Activated T-cell treated with anti-CD3 and anti-CD28 coated beads, Interleukin-2, amount 50 U/mL, for 72 hours (primary cell): ENCODE measurements around the gene COBL. TPM values are rescaled to one million over a fixed set of nuclear protein-coding genes. Genes with fewer than 3 reads are reported as not detected.

ENCODE experiments used
- ATAC-seq, 2 donors: fragments of 150-1000 bp; cut with Tn5 transposase; replicated peaks in 1 of 2; 2 replicates each; pipeline ENCODE4 v1.10.0; 2021; ENCODE audit warnings: moderate library complexity in 2 of 2, mild to moderate bottlenecking in 1 of 2
- DNase-seq, 2 donors: peaks; one replicate each; pipeline ENCODE4 v3.0.0; 2021 to 2022; ENCODE audit warnings: mixed read lengths in 1 of 2
- H3K27ac Mint-ChIP-seq: one replicate; pipeline ENCODE4 v1.8.0; 2022; ENCODE audit warnings: mild to moderate bottlenecking, moderate library complexity, mixed read lengths
- H3K27me3 Mint-ChIP-seq: one replicate; pipeline ENCODE4 v1.8.0; 2022; ENCODE audit warnings: low read depth, mixed read lengths
- H3K36me3 Mint-ChIP-seq, 2 donors: one replicate each; pipeline ENCODE4 v1.8.0; 2022; ENCODE audit warnings: mixed read lengths in 2 of 2, mild to moderate bottlenecking in 1 of 2; ENCODE audit not compliant: insufficient read depth in 2 of 2
- H3K4me1 Mint-ChIP-seq: one replicate; pipeline ENCODE4 v1.8.0; 2022; ENCODE audit warnings: low read depth, mixed read lengths
- H3K4me3 Mint-ChIP-seq, 2 donors: one replicate each; pipeline ENCODE4 v1.8.0; 2022; ENCODE audit warnings: mild to moderate bottlenecking in 2 of 2, mixed read lengths in 2 of 2, moderate library complexity in 2 of 2
- H3K9me3 Mint-ChIP-seq, 2 donors: one replicate each; pipeline ENCODE4 v1.8.0; 2022; ENCODE audit warnings: mixed read lengths in 2 of 2
- total RNA-seq, 2 donors: library from RNA; stranded (reverse); gene quantifications; one replicate each; pipeline ENCODE4 v1.2.3, GENCODE V29; 2022

COBL gene
- total RNA-seq, 2 donors from 2014 or later, result not detected

DNA sequence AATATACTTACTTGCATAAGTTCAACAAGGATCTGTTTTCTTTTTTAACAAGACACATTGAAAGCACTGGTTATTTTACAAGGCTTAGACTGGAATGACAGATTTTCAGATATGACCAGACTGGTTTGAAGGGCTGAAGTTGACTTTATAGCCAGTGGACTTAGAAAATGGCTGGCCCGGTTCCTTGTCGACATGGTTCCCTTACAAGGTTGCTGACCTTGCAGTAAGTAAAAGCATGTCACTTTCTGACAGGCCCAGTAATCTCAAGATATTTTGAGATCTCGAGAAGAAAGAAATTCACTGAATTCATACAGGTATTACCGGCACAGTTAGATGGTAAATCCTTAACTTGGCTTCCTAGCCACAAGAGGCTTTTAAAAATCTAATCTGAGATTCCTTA, 136.5 kb downstream of the COBL start:
- no peaks in the 10 kb centered on the region for H3K27me3 Mint-ChIP-seq
- H3K9me3 Mint-ChIP-seq, result no peaks in the 10 kb centered on the region
- no peak for DNase-seq
- no peaks in the 10 kb centered on the region for H3K4me1 Mint-ChIP-seq
- H3K27ac Mint-ChIP-seq, result no peak overlapping the region
- H3K4me3 Mint-ChIP-seq, result no peak overlapping the region
- no peak for ATAC-seq
- H3K36me3 Mint-ChIP-seq, result no peaks in the 10 kb centered on the region

DNA sequence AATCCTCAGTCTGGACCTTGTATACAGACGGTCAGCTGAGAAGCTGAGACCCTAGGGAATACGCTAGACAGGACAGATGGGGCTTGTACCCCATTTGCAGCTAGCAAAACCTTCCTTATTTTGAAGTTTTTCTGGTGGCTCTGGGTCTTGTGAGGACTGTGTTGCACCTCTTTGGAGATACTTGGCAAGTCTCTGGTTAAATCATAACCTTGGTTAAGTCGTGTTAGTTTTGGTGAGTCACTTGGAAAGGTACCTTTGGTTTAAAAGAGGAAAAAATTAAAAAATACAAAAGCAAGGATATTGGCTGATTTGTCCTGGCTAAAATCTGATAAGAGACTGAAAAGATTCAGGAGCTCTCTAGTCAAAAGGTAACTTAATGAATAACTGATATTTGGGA, 140.6 kb downstream of the COBL start:
- ATAC-seq (no peak), DNase-seq (no peak)
- Mint-ChIP-seq H3K9me3 (no peaks in the 10 kb centered on the region), H3K36me3 (no peaks in the 10 kb centered on the region), H3K4me1 (no peaks in the 10 kb centered on the region), H3K4me3 (no peak overlapping the region), H3K27ac (no peak overlapping the region), H3K27me3 (no peaks in the 10 kb centered on the region)

GRCh38 chr7:51175316-51175991, 141.2 kb downstream of the COBL start:
- Mint-ChIP-seq H3K27me3 (no peaks in the 10 kb centered on the region), H3K9me3 (no peaks in the 10 kb centered on the region), H3K36me3 (no peaks in the 10 kb centered on the region), H3K4me1 (no peaks in the 10 kb centered on the region), H3K27ac (no peak overlapping the region), H3K4me3 (no peak overlapping the region)
- DNase-seq (no peak), ATAC-seq (no peak)

GRCh38 chr7:51165337-51165736, 151.3 kb downstream of the COBL start:
- no peaks in the 10 kb centered on the region for H3K36me3 Mint-ChIP-seq

GRCh38 chr7:51162724-51163329, 153.8 kb downstream of the COBL start:
- H3K4me1 Mint-ChIP-seq, result peaks cover 12% of the 10 kb centered on the region
- ATAC-seq (peak; percentile 93 to 94), DNase-seq (peak; percentile 76 to 81)
- H3K27me3 Mint-ChIP-seq, result peaks cover 23% of the 10 kb centered on the region
- H3K27ac Mint-ChIP-seq, result no peak overlapping the region
- no peaks in the 10 kb centered on the region for H3K9me3 Mint-ChIP-seq
- no peak overlapping the region for H3K4me3 Mint-ChIP-seq
- H3K36me3 Mint-ChIP-seq, result no peaks in the 10 kb centered on the region

More at GRCh38 chr7:51165337-51165736, 151.3 kb downstream of the COBL start:
- Mint-ChIP-seq H3K27ac (no peak overlapping the region), H3K4me3 (no peak overlapping the region), H3K4me1 (peaks cover 12% of the 10 kb centered on the region), H3K27me3 (peaks cover 23% of the 10 kb centered on the region), H3K9me3 (no peaks in the 10 kb centered on the region)
- DNase-seq, result no peak
- ATAC-seq, result no peak

DNA sequence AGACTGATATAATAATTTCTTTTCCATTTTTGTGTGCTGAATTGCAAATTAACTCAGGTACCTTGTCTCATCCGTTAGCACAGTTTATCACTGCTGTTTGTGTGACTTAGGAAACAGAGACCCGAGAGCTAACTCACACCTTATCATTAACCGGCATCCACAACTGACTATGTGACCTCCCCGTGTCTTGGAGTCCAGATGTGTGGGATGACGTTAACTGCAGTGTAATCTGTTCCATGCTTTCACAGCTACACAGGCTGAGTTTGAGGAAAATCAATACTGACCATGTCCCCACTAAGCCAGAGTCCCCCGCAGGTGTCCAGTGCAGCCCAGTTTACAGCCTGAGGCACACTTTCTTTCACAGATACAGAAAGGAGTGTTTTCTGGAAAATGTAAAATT, 154.7 kb downstream of the COBL start:
- Mint-ChIP-seq H3K27ac (no peak overlapping the region), H3K36me3 (no peaks in the 10 kb centered on the region), H3K27me3 (peaks cover 23% of the 10 kb centered on the region), H3K4me1 (peaks cover 12% of the 10 kb centered on the region), H3K4me3 (no peak overlapping the region), H3K9me3 (no peaks in the 10 kb centered on the region)
- DNase-seq (no peak), ATAC-seq (no peak)

GRCh38 chr7:51160990-51161615, 155.5 kb downstream of the COBL start:
- no peaks in the 10 kb centered on the region for H3K36me3 Mint-ChIP-seq
- no peak overlapping the region for H3K4me3 Mint-ChIP-seq
- peaks cover 12% of the 10 kb centered on the region for H3K4me1 Mint-ChIP-seq
- DNase-seq (peak; percentile 54 to 56), ATAC-seq (no peak)
- no peaks in the 10 kb centered on the region for H3K9me3 Mint-ChIP-seq
- H3K27me3 Mint-ChIP-seq, result peaks cover 27% of the 10 kb centered on the region
- H3K27ac Mint-ChIP-seq, result no peak overlapping the region

DNA sequence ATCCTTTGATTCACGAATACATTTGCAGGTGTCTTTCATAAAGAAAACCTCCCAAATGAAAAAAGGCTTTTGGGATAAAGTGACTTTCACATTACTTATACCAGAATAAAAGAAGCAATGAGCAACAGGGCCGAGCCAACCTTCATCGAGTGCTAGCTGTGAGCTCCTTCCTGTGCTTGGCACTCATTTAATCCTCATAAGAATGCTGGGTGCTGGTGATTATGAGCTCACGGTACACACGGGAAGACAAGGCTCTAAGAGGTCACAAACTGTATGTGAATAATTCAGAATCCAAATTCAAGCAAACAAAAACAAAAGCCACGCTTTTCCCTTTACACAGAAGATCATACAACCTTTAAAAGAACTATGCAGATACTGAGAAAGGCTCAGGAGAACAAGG, 156.2 kb downstream of the COBL start:
- peaks cover 29% of the 10 kb centered on the region for H3K27me3 Mint-ChIP-seq
- no peak overlapping the region for H3K27ac Mint-ChIP-seq
- peaks cover 12% of the 10 kb centered on the region for H3K4me1 Mint-ChIP-seq
- no peaks in the 10 kb centered on the region for H3K36me3 Mint-ChIP-seq
- H3K9me3 Mint-ChIP-seq, result no peaks in the 10 kb centered on the region
- no peak overlapping the region for H3K4me3 Mint-ChIP-seq
- DNase-seq (no peak), ATAC-seq (no peak)

GRCh38 chr7:51158742-51159445, 157.7 kb downstream of the COBL start:
- no peak for ATAC-seq
- no peak overlapping the region for H3K4me3 Mint-ChIP-seq
- no peaks in the 10 kb centered on the region for H3K36me3 Mint-ChIP-seq
- DNase-seq, result no peak
- peaks cover 18% of the 10 kb centered on the region for H3K27me3 Mint-ChIP-seq
- peaks cover 12% of the 10 kb centered on the region for H3K4me1 Mint-ChIP-seq
- no peaks in the 10 kb centered on the region for H3K9me3 Mint-ChIP-seq
- H3K27ac Mint-ChIP-seq, result no peak overlapping the region

DNA sequence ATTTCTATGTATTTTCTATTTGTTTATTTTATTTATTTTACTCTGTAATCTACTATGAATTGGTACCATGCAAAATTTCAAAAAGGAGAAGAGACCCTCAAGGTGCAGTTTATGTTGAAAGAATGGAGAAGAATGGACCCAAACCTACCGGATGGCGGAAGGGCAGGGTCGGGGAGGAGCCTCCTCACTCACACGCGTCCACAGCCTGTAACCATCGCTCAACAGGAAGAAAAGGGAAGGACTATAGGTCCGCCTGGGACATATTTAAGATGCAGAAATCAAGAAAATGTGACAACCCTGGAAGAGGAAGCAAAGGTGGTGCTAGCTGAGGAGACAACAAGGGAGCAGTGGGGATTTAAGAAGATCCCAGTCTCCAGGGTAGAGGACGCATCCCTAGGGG, 158.4 kb downstream of the COBL start:
- DNase-seq, result no peak
- Mint-ChIP-seq H3K4me1 (peaks cover 7% of the 10 kb centered on the region), H3K9me3 (no peaks in the 10 kb centered on the region), H3K27me3 (peaks cover 11% of the 10 kb centered on the region), H3K36me3 (no peaks in the 10 kb centered on the region), H3K4me3 (no peak overlapping the region), H3K27ac (no peak overlapping the region)
- ATAC-seq, result no peak

GRCh38 chr7:51154201-51154600, 162.4 kb downstream of the COBL start:
- ATAC-seq, result no peak
- DNase-seq, result no peak
- Mint-ChIP-seq H3K4me1 (no peaks in the 10 kb centered on the region), H3K9me3 (no peaks in the 10 kb centered on the region), H3K36me3 (no peaks in the 10 kb centered on the region), H3K4me3 (no peak overlapping the region), H3K27ac (no peak overlapping the region), H3K27me3 (peaks cover 13% of the 10 kb centered on the region)

DNA sequence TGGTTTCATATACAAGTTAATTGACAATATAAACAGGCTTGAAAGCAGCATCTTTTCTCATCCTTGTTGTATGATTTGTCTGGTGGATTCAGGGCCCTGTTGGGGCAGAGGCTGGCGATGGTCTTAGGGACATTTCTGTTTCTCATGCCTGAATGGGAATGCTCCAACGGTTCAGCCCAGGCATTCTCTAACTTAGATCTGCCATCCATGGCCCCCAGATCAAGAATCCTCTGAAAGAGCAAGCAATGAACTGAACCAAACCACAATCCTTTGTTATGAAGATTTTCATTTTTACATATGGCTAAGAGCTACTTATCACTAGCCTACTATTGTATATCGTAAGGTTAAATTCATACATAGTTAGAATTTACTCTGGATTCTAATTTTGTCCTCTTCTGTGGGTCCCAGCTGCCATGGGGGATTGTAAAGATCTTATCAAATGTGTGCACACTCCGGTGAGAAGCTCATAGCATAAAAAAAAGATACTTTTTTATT, 163.9 kb downstream of the COBL start:
- H3K9me3 Mint-ChIP-seq, result no peaks in the 10 kb centered on the region
- H3K36me3 Mint-ChIP-seq, result peaks cover 0 to 2% of the 10 kb centered on the region in 2 donors
- H3K27ac Mint-ChIP-seq, result no peak overlapping the region

DNA sequence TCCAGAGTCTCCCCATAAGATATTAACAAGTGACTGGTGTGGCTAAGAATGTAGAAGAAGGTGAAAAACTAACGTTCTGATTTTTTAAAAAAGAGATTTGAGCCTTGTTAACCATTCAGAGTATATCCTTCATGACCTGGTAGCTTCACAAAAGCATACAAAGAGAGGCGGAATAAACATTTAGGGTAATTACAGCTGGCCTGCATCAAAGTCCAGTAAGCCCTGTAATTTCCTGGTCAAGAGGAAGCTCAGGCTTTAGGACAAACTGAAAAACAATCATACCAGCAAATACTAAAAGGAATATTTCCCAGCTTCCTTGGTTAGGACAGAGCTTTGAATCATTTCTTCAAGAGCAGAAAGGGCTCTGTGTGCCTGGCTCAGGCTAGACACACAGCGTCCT, 165.2 kb downstream of the COBL start:
- Mint-ChIP-seq H3K9me3 (peaks cover 2 to 4% of the 10 kb centered on the region in 2 donors), H3K4me1 (no peaks in the 10 kb centered on the region), H3K36me3 (peaks cover 0 to 3% of the 10 kb centered on the region in 2 donors), H3K27me3 (peaks cover 13% of the 10 kb centered on the region), H3K27ac (no peak overlapping the region), H3K4me3 (no peak overlapping the region)
- DNase-seq (no peak), ATAC-seq (no peak)

More for the DNA sequence above, 163.9 kb downstream of the COBL start:
- Mint-ChIP-seq H3K4me3 (no peak overlapping the region), H3K27me3 (peaks cover 13% of the 10 kb centered on the region), H3K4me1 (no peaks in the 10 kb centered on the region)
- DNase-seq (no peak), ATAC-seq (no peak)
